ENCODE results near the gene PCK1. TPM values are rescaled to one million over a fixed set of nuclear protein-coding genes. Genes with fewer than 3 reads are reported as not detected.

PCK1 gene
- total and polyA plus RNA-seq, 2 of the 13 experiments (the other 11 are each of a cell fraction or from before 2014, with no cell fraction given), result 6.5 to 12.6 TPM

DNA sequence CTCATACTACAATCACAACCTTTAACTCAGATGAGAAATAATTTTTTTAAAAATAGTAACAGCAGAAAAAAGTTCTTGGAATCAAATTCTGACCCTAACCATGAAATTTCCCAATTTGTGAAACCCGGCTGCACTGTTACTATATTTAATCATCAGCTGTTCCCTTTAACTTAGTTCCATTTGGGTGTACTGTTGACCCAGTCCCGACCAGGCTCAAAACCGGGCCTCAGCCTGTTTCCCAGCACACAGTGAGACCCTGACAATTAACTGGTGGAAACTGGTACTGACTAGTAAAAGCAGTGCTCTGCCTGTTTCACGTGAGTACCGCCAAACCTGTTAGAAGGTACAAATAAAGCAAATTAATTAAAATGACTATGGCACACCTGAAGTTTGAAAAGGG is 43.0 kb upstream of the PCK1 start:
- ATAC-seq (no peak), FAIRE-seq (no peak), DNase-seq (ENCODE audit: low spot score) (no peak)
- no peaks in the 10 kb centered on the region for H3K79me2 ChIP-seq (ENCODE audit: insufficient read depth, low read length)
- no peak overlapping the region for H2AFZ ChIP-seq (ENCODE audit: low read length)
- H3K9ac ChIP-seq (ENCODE audit: insufficient read depth, low read depth, low read length), result no peak overlapping the region
- H3K36me3 ChIP-seq (replicated peaks in 1 of 2; ENCODE audit: control insufficient read depth in 1 of 2, insufficient read depth in 2 of 2, low read length in 2 of 2), result no peaks in the 10 kb centered on the region
- H3K27ac ChIP-seq (ENCODE audit: extremely low read length, insufficient read depth, low read length), result no peak overlapping the region
- CTCF ChIA-PET (ENCODE audit: low intra/inter-chr PET ratio, low total read pairs), result interaction anchor here (6.8 kb wide), 1 partner anchor 76 kb away, joined by 204 read pairs; no protein-coding TSS in a partner anchor
- in situ Hi-C loops (cut with HindIII; ENCODE audit: extremely low pct_ligation_motif_present, low pct_unique_long_range_greater_than_20kb), result loop anchor here (5.0 kb wide), 2 partner anchors 74 to 689 kb away; no protein-coding TSS in a partner anchor
- 0 out of 2 replicates have a peak, but pooled peaks cover 5% of the 10 kb centered on the region for H3K4me1 ChIP-seq (ENCODE audit: insufficient read depth, low read length)
- no peaks in the 10 kb centered on the region for H3K9me3 ChIP-seq (ENCODE audit: low read length)
- no peak for TF ChIP-seq GABPB1 (CRISPR knock-in tag; IDR thresholded peaks at IDR 0.05)
- no peak for TF ChIP-seq KLF11 (CRISPR knock-in tag; IDR thresholded peaks at IDR 0.05)
- TF ChIP-seq SSRP1 (CRISPR knock-in tag; IDR thresholded peaks at IDR 0.05), result no peak
- TF ChIP-seq NBN (conservative IDR thresholded peaks at IDR 0.05), result no peak
- TF ChIP-seq ZSCAN29 (CRISPR knock-in tag; conservative IDR thresholded peaks at IDR 0.05), result no peak
- TF ChIP-seq, protein P1, sequence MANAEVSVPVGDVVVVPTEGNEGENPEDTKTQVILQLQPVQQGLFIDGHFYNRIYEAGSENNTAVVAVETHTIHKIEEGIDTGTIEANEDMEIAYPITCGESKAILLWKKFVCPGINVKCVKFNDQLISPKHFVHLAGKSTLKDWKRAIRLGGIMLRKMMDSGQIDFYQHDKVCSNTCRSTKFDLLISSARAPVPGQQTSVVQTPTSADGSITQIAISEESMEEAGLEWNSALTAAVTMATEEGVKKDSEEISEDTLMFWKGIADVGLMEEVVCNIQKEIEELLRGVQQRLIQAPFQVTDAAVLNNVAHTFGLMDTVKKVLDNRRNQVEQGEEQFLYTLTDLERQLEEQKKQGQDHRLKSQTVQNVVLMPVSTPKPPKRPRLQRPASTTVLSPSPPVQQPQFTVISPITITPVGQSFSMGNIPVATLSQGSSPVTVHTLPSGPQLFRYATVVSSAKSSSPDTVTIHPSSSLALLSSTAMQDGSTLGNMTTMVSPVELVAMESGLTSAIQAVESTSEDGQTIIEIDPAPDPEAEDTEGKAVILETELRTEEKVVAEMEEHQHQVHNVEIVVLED (CRISPR knock-in tag; IDR thresholded peaks at IDR 0.05; ENCODE audit: borderline replicate concordance), result no peak
- no peak for TF ChIP-seq E2F2 (CRISPR knock-in tag; IDR thresholded peaks at IDR 0.05; ENCODE audit: borderline replicate concordance)
- TF ChIP-seq NR1H2 (CRISPR knock-in tag; IDR thresholded peaks at IDR 0.05; ENCODE audit: borderline replicate concordance, low read depth), result no peak
- no peak for TF ChIP-seq ZKSCAN5 (CRISPR knock-in tag; IDR thresholded peaks at IDR 0.05)
- TF ChIP-seq BORCS8-MEF2B (CRISPR knock-in tag; IDR thresholded peaks at IDR 0.05), result no peak
- TF ChIP-seq ZNF124 (CRISPR knock-in tag; IDR thresholded peaks at IDR 0.05), result no peak
- no peak for TF ChIP-seq ATM (IDR thresholded peaks at IDR 0.05; ENCODE audit: borderline replicate concordance)
- TF ChIP-seq HNF4G (IDR thresholded peaks at IDR 0.05; ENCODE audit: borderline replicate concordance, low read depth, low read length), result no peak
- TF ChIP-seq HNF4G (CRISPR knock-in tag; IDR thresholded peaks at IDR 0.05; ENCODE audit: borderline replicate concordance, low read depth), result no peak
- TF ChIP-seq NRL (CRISPR knock-in tag; IDR thresholded peaks at IDR 0.05; ENCODE audit: borderline replicate concordance), result no peak
- peaks cover 0 to 59% of the 10 kb centered on the region in 2 experiments; a peak in 3 of 5 replicates for H3K27me3 ChIP-seq (ENCODE audit: control insufficient read depth in 1 of 2, insufficient read depth in 2 of 2, low read length in 2 of 2)
- 24% methylated on average over 5 of the region's 5 CpGs for WGBS (ENCODE audit: low lambda C conversion rate)
- no peak overlapping the region for H3K4me3 ChIP-seq (replicated peaks in 1 of 3; ENCODE audit: insufficient read depth in 1 of 3, low read depth in 2 of 3, low read length in 3 of 3)
- intact Hi-C loops (cut with micrococcal nuclease; ENCODE audit: unreplicated experiment), result no loop called here
- H3K4me2 ChIP-seq (ENCODE audit: low read depth, low read length), result no peak overlapping the region
- POLR2A ChIA-PET, result no interaction called here
- BruUV-seq (replicated peaks), result no TSS peak
- H4K20me1 ChIP-seq (ENCODE audit: insufficient read depth, low read length), result no peaks in the 10 kb centered on the region
